ENCODE measurements around the gene OR8K5.
"Not testable (repeated sequence)": the region's sequence is repeated elsewhere in the genome, so short reads cannot be mapped to it uniquely, and the experiment has no call there.

The OR8K5 gene

GRCh38 chr11:56172256-56172830, 12.2 kb upstream of the OR8K5 start:
- TF ChIP-seq CTCF (IDR thresholded peaks at IDR 0.05; ENCODE audit: low read depth, low read length, missing control alignments): no peak
- DNase-seq (ENCODE audit: low read depth): no peak
- H3K4me3 ChIP-seq (ENCODE audit: low read depth, low read length): no peak overlapping the region

GRCh38 chr11:56163804-56164203, 3.7 kb upstream of the OR8K5 start:
- no peak overlapping the region for H3K4me3 ChIP-seq (ENCODE audit: low read depth, low read length)
- DNase-seq (ENCODE audit: low read depth): no peak
- no peak for TF ChIP-seq CTCF (IDR thresholded peaks at IDR 0.05; ENCODE audit: low read depth, low read length, missing control alignments)

- no peak overlapping the region for H3K4me3 ChIP-seq (ENCODE audit: low read depth, low read length)
- no peak for TF ChIP-seq CTCF (IDR thresholded peaks at IDR 0.05; ENCODE audit: low read depth, low read length, missing control alignments)
- no peak for DNase-seq (ENCODE audit: low read depth)
These were observed 7.8 kb downstream of the OR8K5 start for GRCh38 chr11:56152333-56152732.

- no peak for TF ChIP-seq CTCF (IDR thresholded peaks at IDR 0.05; ENCODE audit: low read depth, low read length, missing control alignments)
- H3K4me3 ChIP-seq (ENCODE audit: low read depth, low read length): no peak overlapping the region
- no peak for DNase-seq (ENCODE audit: low read depth)
These were observed 8.7 kb downstream of the OR8K5 start for GRCh38 chr11:56151376-56151775.

GRCh38 chr11:56143681-56144080, 16.4 kb downstream of the OR8K5 start:
- not testable (repeated sequence) for DNase-seq (ENCODE audit: low read depth); H3K4me3 ChIP-seq (ENCODE audit: low read depth, low read length)

GRCh38 chr11:56140151-56140661, 19.9 kb downstream of the OR8K5 start, which contains the start of gene OR8J3:
Gene OR8J3, minus strand, starts transcription at chr11:56140201. Its CDS starts 2,483 bp downstream, at chr11:56137718.
- DNase-seq (ENCODE audit: low read depth): no peak
- H3K4me3 ChIP-seq (ENCODE audit: low read depth, low read length): no peak within 1 kb of the TSS
- no peak for TF ChIP-seq CTCF (IDR thresholded peaks at IDR 0.05; ENCODE audit: low read depth, low read length, missing control alignments)

GRCh38 chr11:56122073-56122472, 38.0 kb downstream of the OR8K5 start, which contains the start of gene OR8H3:
Gene OR8H3, plus strand, starts transcription at chr11:56122373. Its CDS starts 0 bp downstream, at chr11:56122373.
- TF ChIP-seq CTCF (IDR thresholded peaks at IDR 0.05; ENCODE audit: low read depth, low read length, missing control alignments): no peak
- H3K4me3 ChIP-seq (ENCODE audit: low read depth, low read length): no peak within 1 kb of the TSS
- DNase-seq (ENCODE audit: low read depth): no peak
